NCI-H82 treated with DMSO at 0.1 percent for 48 hours (cell line): ENCODE results near the gene FOXG1.

Source experiments
- DNase-seq: peaks from one replicate; lab custom pipeline; 2025; ENCODE audit not compliant: unreplicated experiment; lab: John Stamatoyannopoulos, UW

The FOXG1 gene

DNA sequence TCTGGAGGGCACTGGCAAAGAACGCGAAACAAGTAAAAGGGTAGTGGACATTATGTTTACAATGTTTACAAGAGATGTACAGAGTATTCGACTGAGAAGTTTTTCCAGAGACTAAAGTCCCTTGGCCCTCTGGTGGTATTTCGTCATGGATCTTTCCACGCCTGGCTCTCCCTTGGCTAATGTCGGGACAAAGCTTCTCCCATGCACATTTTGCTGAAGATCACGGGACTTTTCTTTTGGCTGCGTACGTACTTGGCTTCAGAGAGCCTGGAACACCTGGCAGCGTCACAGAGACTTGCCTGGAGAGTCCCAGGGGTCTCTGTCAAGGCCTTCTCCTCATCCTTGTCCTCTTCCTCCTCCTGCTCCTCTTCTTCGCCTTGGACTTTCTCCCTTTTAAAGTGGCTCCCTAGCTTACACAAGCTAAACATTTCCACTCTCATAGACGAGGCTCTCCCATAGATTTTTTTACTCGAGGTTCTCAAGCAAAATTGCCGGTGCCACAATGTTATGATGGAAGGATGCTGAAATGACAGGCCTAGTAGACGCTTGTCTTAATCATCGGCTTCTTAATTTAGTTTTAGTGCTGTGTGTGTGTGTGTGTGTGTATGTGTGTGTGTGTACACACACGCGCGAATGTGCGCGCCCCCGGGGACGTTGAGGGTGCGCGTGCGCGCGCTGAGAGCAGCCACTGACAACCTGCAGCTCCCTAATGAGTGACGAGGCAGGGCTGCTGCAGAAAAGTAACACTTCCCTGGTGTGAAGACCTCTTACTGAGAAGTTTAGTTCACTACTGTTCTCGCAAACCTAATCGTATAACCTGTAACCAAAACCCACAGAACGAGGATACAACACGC lies 4.9 kb upstream of the FOXG1 start:
- DNase-seq: no peak

GRCh38 chr14:28762303-28762954 lies 4.2 kb upstream of the FOXG1 start:
- DNase-seq: no peak

GRCh38 chr14:28762955-28763326 lies 3.6 kb upstream of the FOXG1 start:
- DNase-seq: peak; percentile 67

- no peak for DNase-seq
Measured at GRCh38 chr14:28763751-28764256, 2.8 kb upstream of the FOXG1 start.

- peak; percentile 91 for DNase-seq
Measured at GRCh38 chr14:28764257-28765160, 2.1 kb upstream of the FOXG1 start.

- no peak for DNase-seq
Measured at GRCh38 chr14:28765169-28765830, 1.3 kb upstream of the FOXG1 start.

DNA sequence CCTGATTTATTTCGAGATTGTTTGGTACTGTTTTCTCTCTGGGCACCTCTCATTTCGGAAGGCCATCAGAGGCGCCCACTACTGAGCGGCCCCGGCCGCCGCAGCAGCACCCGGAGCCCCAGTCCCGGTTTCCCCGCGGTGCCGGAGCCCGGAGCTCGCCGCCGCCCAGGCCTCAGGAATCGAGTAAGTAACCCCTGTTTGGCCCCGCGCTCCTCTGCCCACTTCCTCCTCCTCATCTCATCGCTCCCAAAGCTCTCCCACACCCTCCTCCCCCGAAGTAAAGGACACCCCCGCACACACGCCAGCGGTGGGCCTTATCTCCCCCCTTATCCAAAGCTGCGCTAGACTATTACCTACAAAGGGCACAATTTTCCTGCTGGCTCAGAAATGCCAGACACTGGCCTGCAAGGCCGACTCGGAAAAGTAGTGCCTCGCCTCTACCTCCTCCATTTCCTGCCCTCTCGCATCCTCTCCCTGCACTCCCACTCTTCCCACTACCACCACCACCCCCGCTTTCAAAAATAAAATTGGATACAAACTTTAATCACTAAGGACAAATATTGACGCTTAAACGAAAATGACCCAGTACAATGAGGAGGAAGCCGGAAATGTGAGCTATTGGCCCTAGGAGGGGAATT lies 637 bp upstream of the FOXG1 start:
- peak; percentile 54 for DNase-seq

- no peak for DNase-seq
Measured at GRCh38 chr14:28767030-28767852, 654 bp downstream of the FOXG1 start.

DNA sequence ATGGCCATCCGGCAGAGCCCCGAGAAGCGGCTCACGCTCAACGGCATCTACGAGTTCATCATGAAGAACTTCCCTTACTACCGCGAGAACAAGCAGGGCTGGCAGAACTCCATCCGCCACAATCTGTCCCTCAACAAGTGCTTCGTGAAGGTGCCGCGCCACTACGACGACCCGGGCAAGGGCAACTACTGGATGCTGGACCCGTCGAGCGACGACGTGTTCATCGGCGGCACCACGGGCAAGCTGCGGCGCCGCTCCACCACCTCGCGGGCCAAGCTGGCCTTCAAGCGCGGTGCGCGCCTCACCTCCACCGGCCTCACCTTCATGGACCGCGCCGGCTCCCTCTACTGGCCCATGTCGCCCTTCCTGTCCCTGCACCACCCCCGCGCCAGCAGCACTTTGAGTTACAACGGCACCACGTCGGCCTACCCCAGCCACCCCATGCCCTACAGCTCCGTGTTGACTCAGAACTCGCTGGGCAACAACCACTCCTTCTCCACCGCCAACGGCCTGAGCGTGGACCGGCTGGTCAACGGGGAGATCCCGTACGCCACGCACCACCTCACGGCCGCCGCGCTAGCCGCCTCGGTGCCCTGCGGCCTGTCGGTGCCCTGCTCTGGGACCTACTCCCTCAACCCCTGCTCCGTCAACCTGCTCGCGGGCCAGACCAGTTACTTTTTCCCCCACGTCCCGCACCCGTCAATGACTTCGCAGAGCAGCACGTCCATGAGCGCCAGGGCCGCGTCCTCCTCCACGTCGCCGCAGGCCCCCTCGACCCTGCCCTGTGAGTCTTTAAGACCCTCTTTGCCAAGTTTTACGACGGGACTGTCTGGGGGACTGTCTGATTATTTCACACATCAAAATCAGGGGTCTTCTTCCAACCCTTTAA lies 1.5 kb downstream of the FOXG1 start:
- DNase-seq: no peak

DNA sequence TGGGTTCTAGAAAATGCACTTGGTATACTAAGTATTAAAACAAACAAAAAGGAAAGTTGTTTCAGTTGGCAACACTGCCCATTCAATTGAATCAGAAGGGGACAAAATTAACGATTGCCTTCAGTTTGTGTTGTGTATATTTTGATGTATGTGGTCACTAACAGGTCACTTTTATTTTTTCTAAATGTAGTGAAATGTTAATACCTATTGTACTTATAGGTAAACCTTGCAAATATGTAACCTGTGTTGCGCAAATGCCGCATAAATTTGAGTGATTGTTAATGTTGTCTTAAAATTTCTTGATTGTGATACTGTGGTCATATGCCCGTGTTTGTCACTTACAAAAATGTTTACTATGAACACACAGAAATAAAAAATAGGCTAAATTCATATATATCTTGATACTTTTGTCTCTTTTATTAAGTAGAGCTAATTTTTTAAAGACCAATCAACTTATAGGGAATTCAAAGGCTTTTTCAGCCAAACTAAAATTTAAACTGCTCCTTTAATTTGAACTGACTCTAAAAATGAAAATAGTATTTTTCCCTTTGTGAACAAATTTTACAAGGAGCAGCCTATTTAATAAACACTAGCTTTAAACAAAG lies 2.8 kb downstream of the FOXG1 start:
- no peak for DNase-seq

GRCh38 chr14:28770061-28770460 lies 3.5 kb downstream of the FOXG1 start:
- DNase-seq: no peak

- peak; percentile 24 for DNase-seq
Measured at GRCh38 chr14:28770630-28771029, 4.0 kb downstream of the FOXG1 start.

GRCh38 chr14:28771168-28771567 lies 4.6 kb downstream of the FOXG1 start:
- no peak for DNase-seq

DNA sequence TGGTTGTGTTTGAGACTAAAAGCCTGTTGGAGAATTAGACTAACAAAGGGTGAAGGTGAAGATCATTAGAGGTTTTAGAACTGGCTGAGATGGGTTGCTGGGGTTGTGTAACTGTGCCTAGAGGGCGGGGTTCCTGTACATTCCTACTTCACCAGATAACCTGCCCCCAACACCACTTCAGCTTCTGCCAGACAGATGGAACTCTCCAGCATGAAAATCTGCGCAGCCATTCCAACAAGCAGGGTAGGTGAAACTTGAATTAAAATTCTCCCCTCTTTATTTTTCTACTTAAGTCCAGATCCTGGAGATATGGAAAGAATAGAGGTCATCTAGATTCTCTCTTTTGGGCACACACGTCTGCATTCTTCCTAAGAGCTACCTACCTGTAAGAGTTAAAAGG lies 6.0 kb downstream of the FOXG1 start:
- peak; percentile 93 for DNase-seq

- DNase-seq: no peak
Measured at GRCh38 chr14:28773176-28773575, 6.6 kb downstream of the FOXG1 start.

DNA sequence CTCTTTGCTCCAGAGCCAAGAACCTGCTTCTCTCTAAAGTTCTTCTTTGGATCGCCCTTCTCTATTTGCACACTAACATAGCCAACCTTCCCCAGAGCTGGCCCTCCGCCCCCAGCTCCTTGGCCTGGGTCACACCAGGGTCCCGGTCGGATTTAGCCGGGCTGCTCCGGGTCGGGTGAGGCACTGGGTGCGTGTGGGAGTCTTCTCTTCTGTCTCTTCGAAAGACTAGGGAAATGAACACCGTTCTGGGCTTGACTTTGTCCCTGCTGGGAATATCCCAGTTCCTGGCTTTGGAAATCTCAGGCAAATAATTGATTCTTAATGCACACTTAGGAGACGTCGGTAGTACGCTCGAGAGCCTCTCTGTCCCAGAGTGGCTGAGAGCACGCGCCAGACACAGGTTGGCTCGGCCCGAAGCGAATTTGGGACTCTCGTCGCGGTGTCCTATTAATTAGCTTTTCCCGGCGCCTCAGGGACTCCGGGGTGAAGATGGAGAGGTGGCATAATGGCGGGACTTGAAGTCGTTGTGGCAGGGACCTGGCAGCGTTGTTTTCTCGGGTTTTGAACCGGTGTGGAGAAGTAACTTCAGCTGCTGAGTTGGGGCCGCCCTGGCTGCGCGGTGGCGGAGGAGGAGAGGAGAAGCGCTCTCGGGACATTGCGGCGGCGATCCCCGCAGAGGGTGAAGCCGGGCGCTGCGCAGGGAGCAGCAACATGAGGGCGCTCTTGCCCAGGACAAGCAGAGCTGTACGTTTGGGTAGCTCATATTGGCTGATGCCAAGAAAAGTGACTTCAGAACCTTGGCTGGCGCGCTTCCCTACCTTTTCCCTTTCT lies 7.5 kb downstream of the FOXG1 start:
- peak; percentile 75 for DNase-seq
